ENCODE results near the gene NELL1.

The NELL1 gene

GRCh38 chr11:21566521-21567117 is 897.2 kb downstream of the NELL1 start:
- H3K36me3 Mint-ChIP-seq: no peaks in the 10 kb centered on the region
- H3K27ac Mint-ChIP-seq: no peak overlapping the region
- no peaks in the 10 kb centered on the region for H3K4me1 Mint-ChIP-seq
- no peak for ATAC-seq (ENCODE audit: low read depth)
- no peak overlapping the region for H3K4me3 Mint-ChIP-seq
- H3K9me3 Mint-ChIP-seq: peaks cover 5% of the 10 kb centered on the region
- DNase-seq (ENCODE audit: low spot score in 2 of 2): no peak
- H3K27me3 Mint-ChIP-seq: no peaks in the 10 kb centered on the region

- Mint-ChIP-seq H3K27ac (no peak overlapping the region), H3K4me1 (no peaks in the 10 kb centered on the region), H3K9me3 (peaks cover 5% of the 10 kb centered on the region), H3K27me3 (no peaks in the 10 kb centered on the region), H3K36me3 (no peaks in the 10 kb centered on the region), H3K4me3 (no peak overlapping the region)
- DNase-seq (ENCODE audit: low spot score in 2 of 2): no peak
- ATAC-seq (ENCODE audit: low read depth): no peak
These were observed 898.4 kb downstream of the NELL1 start for GRCh38 chr11:21567645-21568290.

- H3K36me3 Mint-ChIP-seq: no peaks in the 10 kb centered on the region
- H3K9me3 Mint-ChIP-seq: peaks cover 2% of the 10 kb centered on the region
- H3K27me3 Mint-ChIP-seq: no peaks in the 10 kb centered on the region
- no peak overlapping the region for H3K27ac Mint-ChIP-seq
- DNase-seq (ENCODE audit: low spot score in 2 of 2): no peak
- no peaks in the 10 kb centered on the region for H3K4me1 Mint-ChIP-seq
- no peak overlapping the region for H3K4me3 Mint-ChIP-seq
- no peak for ATAC-seq (ENCODE audit: low read depth)
These were observed 902.8 kb downstream of the NELL1 start for GRCh38 chr11:21572210-21572609.

- ATAC-seq (ENCODE audit: low read depth) (no peak), DNase-seq (ENCODE audit: low spot score in 2 of 2) (no peak)
- Mint-ChIP-seq H3K27me3 (no peaks in the 10 kb centered on the region), H3K36me3 (no peaks in the 10 kb centered on the region), H3K4me1 (no peaks in the 10 kb centered on the region), H3K9me3 (peaks cover 2% of the 10 kb centered on the region), H3K4me3 (no peak overlapping the region), H3K27ac (no peak overlapping the region)
These were observed 913.4 kb downstream of the NELL1 start for GRCh38 chr11:21582791-21583190.

GRCh38 chr11:21588754-21589153 is 919.4 kb downstream of the NELL1 start:
- no peak overlapping the region for H3K27ac Mint-ChIP-seq
- no peak overlapping the region for H3K4me3 Mint-ChIP-seq
- DNase-seq (ENCODE audit: low spot score in 2 of 2) (no peak), ATAC-seq (ENCODE audit: low read depth) (no peak)
- H3K36me3 Mint-ChIP-seq: no peaks in the 10 kb centered on the region
- H3K4me1 Mint-ChIP-seq: no peaks in the 10 kb centered on the region
- H3K9me3 Mint-ChIP-seq: peaks cover 6% of the 10 kb centered on the region
- no peaks in the 10 kb centered on the region for H3K27me3 Mint-ChIP-seq

GRCh38 chr11:21602699-21603098 is 933.3 kb downstream of the NELL1 start:
- peaks cover 5% of the 10 kb centered on the region for H3K9me3 Mint-ChIP-seq
- no peaks in the 10 kb centered on the region for H3K36me3 Mint-ChIP-seq
- no peaks in the 10 kb centered on the region for H3K4me1 Mint-ChIP-seq
- no peak overlapping the region for H3K4me3 Mint-ChIP-seq
- H3K27me3 Mint-ChIP-seq: no peaks in the 10 kb centered on the region
- DNase-seq (ENCODE audit: low spot score in 2 of 2) (no peak), ATAC-seq (ENCODE audit: low read depth) (no peak)
- H3K27ac Mint-ChIP-seq: no peak overlapping the region

GRCh38 chr11:21603886-21604285 is 934.5 kb downstream of the NELL1 start:
- DNase-seq (ENCODE audit: low spot score in 2 of 2) (no peak), ATAC-seq (ENCODE audit: low read depth) (no peak)
- Mint-ChIP-seq H3K27ac (no peak overlapping the region), H3K36me3 (no peaks in the 10 kb centered on the region), H3K27me3 (no peaks in the 10 kb centered on the region), H3K4me3 (no peak overlapping the region), H3K4me1 (no peaks in the 10 kb centered on the region), H3K9me3 (peaks cover 5% of the 10 kb centered on the region)

- Mint-ChIP-seq H3K9me3 (peaks cover 4% of the 10 kb centered on the region), H3K36me3 (no peaks in the 10 kb centered on the region), H3K27ac (no peak overlapping the region), H3K27me3 (no peaks in the 10 kb centered on the region), H3K4me3 (no peak overlapping the region), H3K4me1 (no peaks in the 10 kb centered on the region)
- ATAC-seq (ENCODE audit: low read depth) (no peak), DNase-seq (ENCODE audit: low spot score in 2 of 2) (no peak)
These were observed 935.2 kb downstream of the NELL1 start for GRCh38 chr11:21604564-21604963.

GRCh38 chr11:21612326-21612725 is 942.9 kb downstream of the NELL1 start:
- Mint-ChIP-seq H3K36me3 (no peaks in the 10 kb centered on the region), H3K9me3 (no peaks in the 10 kb centered on the region), H3K4me3 (no peak overlapping the region), H3K27me3 (no peaks in the 10 kb centered on the region), H3K27ac (no peak overlapping the region), H3K4me1 (no peaks in the 10 kb centered on the region)
- ATAC-seq (ENCODE audit: low read depth) (no peak), DNase-seq (ENCODE audit: low spot score in 2 of 2) (no peak)

- Mint-ChIP-seq H3K36me3 (no peaks in the 10 kb centered on the region), H3K4me3 (no peak overlapping the region), H3K9me3 (peaks cover 3% of the 10 kb centered on the region), H3K27me3 (no peaks in the 10 kb centered on the region), H3K27ac (no peak overlapping the region), H3K4me1 (no peaks in the 10 kb centered on the region)
- ATAC-seq (ENCODE audit: low read depth) (no peak), DNase-seq (ENCODE audit: low spot score in 2 of 2) (no peak)
These were observed 945.6 kb downstream of the NELL1 start for GRCh38 chr11:21614961-21615360.

GRCh38 chr11:21615955-21616371 is 946.6 kb downstream of the NELL1 start:
- H3K4me1 Mint-ChIP-seq: no peaks in the 10 kb centered on the region
- no peak overlapping the region for H3K27ac Mint-ChIP-seq
- DNase-seq (ENCODE audit: low spot score in 2 of 2): no peak
- H3K27me3 Mint-ChIP-seq: no peaks in the 10 kb centered on the region
- no peak for ATAC-seq (ENCODE audit: low read depth)
- no peaks in the 10 kb centered on the region for H3K36me3 Mint-ChIP-seq
- H3K9me3 Mint-ChIP-seq: peaks cover 4% of the 10 kb centered on the region
- no peak overlapping the region for H3K4me3 Mint-ChIP-seq

- DNase-seq (ENCODE audit: low spot score in 2 of 2) (no peak), ATAC-seq (ENCODE audit: low read depth) (no peak)
- H3K27me3 Mint-ChIP-seq: no peaks in the 10 kb centered on the region
- H3K27ac Mint-ChIP-seq: no peak overlapping the region
- no peaks in the 10 kb centered on the region for H3K36me3 Mint-ChIP-seq
- H3K4me1 Mint-ChIP-seq: no peaks in the 10 kb centered on the region
- H3K9me3 Mint-ChIP-seq: peaks cover 5% of the 10 kb centered on the region
- no peak overlapping the region for H3K4me3 Mint-ChIP-seq
These were observed 953.2 kb downstream of the NELL1 start for GRCh38 chr11:21622566-21622965.

GRCh38 chr11:21622995-21623394 is 953.6 kb downstream of the NELL1 start:
- no peak for DNase-seq (ENCODE audit: low spot score in 2 of 2)
- Mint-ChIP-seq H3K36me3 (no peaks in the 10 kb centered on the region), H3K4me3 (no peak overlapping the region), H3K27ac (no peak overlapping the region), H3K4me1 (no peaks in the 10 kb centered on the region), H3K27me3 (no peaks in the 10 kb centered on the region), H3K9me3 (peaks cover 6% of the 10 kb centered on the region)
- no peak for ATAC-seq (ENCODE audit: low read depth)
